Uterus (tissue), 2 donors: Measurements from ENCODE around the gene COL23A1.

Experiments
- POLR2A ChIP-seq, 2 donors: fragments of 450-650 bp; IDR thresholded peaks; one replicate each; pipeline ENCODE4 v1.6.1; 2016; ENCODE audit warnings: antibody characterized with exemption in 2 of 2, mild to moderate bottlenecking in 1 of 2, moderate library complexity in 1 of 2
- TF ChIP-seq, protein P1 (sequence below), 4 experiments: fragments of 200-600 bp in 2 of 4; fragments of 450-650 bp in 2 of 4; sonication (generic) in 2 of 4; IDR thresholded peaks; one replicate each; pipeline ENCODE4 v1.5.1; 2016 to 2019; ENCODE audit warnings: antibody characterized with exemption in 4 of 4, mild to moderate bottlenecking in 2 of 4, moderate library complexity in 1 of 4

GRCh38 chr5:178387856-178388190, 202.4 kb downstream of the COL23A1 start:
- TF ChIP-seq, protein P1, sequence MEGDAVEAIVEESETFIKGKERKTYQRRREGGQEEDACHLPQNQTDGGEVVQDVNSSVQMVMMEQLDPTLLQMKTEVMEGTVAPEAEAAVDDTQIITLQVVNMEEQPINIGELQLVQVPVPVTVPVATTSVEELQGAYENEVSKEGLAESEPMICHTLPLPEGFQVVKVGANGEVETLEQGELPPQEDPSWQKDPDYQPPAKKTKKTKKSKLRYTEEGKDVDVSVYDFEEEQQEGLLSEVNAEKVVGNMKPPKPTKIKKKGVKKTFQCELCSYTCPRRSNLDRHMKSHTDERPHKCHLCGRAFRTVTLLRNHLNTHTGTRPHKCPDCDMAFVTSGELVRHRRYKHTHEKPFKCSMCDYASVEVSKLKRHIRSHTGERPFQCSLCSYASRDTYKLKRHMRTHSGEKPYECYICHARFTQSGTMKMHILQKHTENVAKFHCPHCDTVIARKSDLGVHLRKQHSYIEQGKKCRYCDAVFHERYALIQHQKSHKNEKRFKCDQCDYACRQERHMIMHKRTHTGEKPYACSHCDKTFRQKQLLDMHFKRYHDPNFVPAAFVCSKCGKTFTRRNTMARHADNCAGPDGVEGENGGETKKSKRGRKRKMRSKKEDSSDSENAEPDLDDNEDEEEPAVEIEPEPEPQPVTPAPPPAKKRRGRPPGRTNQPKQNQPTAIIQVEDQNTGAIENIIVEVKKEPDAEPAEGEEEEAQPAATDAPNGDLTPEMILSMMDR (IDR thresholded peaks at IDR 0.05): no peak
- TF ChIP-seq POLR2A (IDR thresholded peaks at IDR 0.05): no peak
